Measurements from ENCODE around the gene DYRK2. TPM values are rescaled to one million over a fixed set of nuclear protein-coding genes. Genes with fewer than 3 reads are reported as not detected.
A peak's percentile ranks its signal among the peaks of the same experiment; 100 is the strongest.
"Not testable (repeated sequence)": the region's sequence is repeated elsewhere in the genome, so short reads cannot be mapped to it uniquely, and the experiment has no call there.

The DYRK2 gene
- total RNA-seq, 1 donor from 2014 or later: 40.3 TPM

DNA sequence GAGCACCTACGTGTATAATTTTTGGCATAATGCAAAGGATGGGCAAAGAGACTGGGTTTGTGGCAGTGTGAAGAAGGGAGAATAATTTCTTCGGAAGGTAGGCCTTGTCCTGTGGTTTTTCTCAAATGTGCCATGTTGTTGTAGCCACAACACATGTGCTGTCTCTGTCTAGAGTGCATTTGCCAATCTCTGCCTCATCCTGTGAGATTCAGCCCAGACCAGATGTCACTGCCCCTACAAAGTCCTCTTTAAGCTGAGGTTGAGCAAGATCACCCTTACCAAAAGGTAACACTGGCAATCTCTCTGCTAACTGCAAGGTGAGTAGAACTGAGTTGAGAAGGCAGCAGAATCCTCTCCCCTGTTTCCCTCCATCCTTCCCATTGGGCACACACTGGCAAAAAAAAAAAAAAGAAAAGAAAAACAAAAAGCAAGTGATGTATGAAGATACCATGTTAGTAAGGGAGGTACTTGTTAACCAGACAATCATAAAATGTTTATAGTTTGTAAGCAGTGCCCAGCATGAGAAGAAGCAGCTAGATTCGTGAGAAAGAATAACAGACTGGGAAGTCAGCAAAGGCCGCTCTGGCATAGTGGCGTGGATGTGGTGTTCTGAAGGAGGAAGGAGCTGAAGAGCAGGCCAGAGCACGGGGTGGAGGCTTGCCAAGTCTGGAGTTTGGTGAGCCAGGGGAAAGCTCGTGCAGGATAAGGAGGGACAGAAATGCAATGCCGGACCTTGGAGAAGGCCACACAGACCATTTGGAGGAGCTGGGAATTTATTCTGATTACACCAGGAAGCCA is 18.9 kb downstream of the DYRK2 start:
- CTCF ChIA-PET: no interaction called here
- POLR2A ChIA-PET: interaction anchor here (0.7 kb wide), 1 partner anchor 86 kb away, joined by 4 read pairs; no protein-coding TSS in a partner anchor
- H3K27ac Mint-ChIP-seq: no peak overlapping the region
- H3K4me3 Mint-ChIP-seq: no peak overlapping the region
- peaks cover 24% of the 10 kb centered on the region for H3K36me3 Mint-ChIP-seq (ENCODE audit: low read depth)
- peaks cover 6% of the 10 kb centered on the region for H3K9me3 Mint-ChIP-seq
- intact Hi-C loops (cut with micrococcal nuclease): no loop called here
- H3K27me3 Mint-ChIP-seq: no peaks in the 10 kb centered on the region
- H3K4me1 Mint-ChIP-seq: peaks cover 17% of the 10 kb centered on the region
- no peak for ATAC-seq (ENCODE audit: low read depth)
- DNase-seq: no peak
- no peak for TF ChIP-seq CTCF (IDR thresholded peaks at IDR 0.05)

- no peak overlapping the region for H3K4me3 Mint-ChIP-seq
- H3K4me1 Mint-ChIP-seq: peaks cover 8% of the 10 kb centered on the region
- H3K27me3 Mint-ChIP-seq: no peaks in the 10 kb centered on the region
- POLR2A ChIA-PET: no interaction called here
- CTCF ChIA-PET: no interaction called here
- DNase-seq: no peak
- intact Hi-C loops (cut with micrococcal nuclease): no loop called here
- ATAC-seq (ENCODE audit: low read depth): no peak
- H3K27ac Mint-ChIP-seq: peak overlapping the region; percentile 14
- peaks cover 32% of the 10 kb centered on the region for H3K36me3 Mint-ChIP-seq (ENCODE audit: low read depth)
- no peak for TF ChIP-seq CTCF (IDR thresholded peaks at IDR 0.05)
- peaks cover 19% of the 10 kb centered on the region for H3K9me3 Mint-ChIP-seq
These were observed 20.8 kb downstream of the DYRK2 start for GRCh38 chr12:67669217-67669933.

GRCh38 chr12:67669934-67670631 is 21.5 kb downstream of the DYRK2 start:
- ATAC-seq (ENCODE audit: low read depth) (no peak), DNase-seq (no peak)
- no peak for TF ChIP-seq CTCF (IDR thresholded peaks at IDR 0.05)
- intact Hi-C loops (cut with micrococcal nuclease): no loop called here
- peaks cover 5% of the 10 kb centered on the region for H3K4me1 Mint-ChIP-seq
- H3K9me3 Mint-ChIP-seq: peaks cover 21% of the 10 kb centered on the region
- peaks cover 36% of the 10 kb centered on the region for H3K36me3 Mint-ChIP-seq (ENCODE audit: low read depth)
- H3K4me3 Mint-ChIP-seq: no peak overlapping the region
- ChIA-PET POLR2A (no interaction called here), CTCF (no interaction called here)
- H3K27ac Mint-ChIP-seq: no peak overlapping the region
- H3K27me3 Mint-ChIP-seq: no peaks in the 10 kb centered on the region

DNA sequence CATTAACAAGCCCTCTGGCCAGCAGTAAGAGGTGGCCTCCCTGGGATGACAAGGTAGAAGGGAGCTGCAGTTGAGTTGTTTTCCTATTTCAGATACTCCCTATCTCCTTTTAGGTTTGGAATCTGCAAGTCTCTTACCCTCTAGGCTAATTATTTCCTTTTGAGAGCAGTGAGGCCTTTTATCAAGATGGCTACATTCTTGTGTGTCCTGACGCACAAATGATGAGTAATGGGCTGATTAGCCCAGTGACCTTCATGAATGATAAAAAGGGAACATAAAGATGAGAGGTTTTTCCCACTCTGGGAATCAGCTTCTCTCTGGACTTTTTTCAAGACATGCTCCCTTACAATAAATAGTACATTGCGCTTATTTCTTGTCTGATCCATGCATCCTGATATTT is 22.9 kb downstream of the DYRK2 start:
- H3K27me3 Mint-ChIP-seq: no peaks in the 10 kb centered on the region
- CTCF ChIA-PET: no interaction called here
- ATAC-seq (ENCODE audit: low read depth): no peak
- no peak for DNase-seq
- intact Hi-C loops (cut with micrococcal nuclease): no loop called here
- H3K4me3 Mint-ChIP-seq: no peak overlapping the region
- no peak for TF ChIP-seq CTCF (IDR thresholded peaks at IDR 0.05)
- H3K27ac Mint-ChIP-seq: no peak overlapping the region
- POLR2A ChIA-PET: no interaction called here
- H3K9me3 Mint-ChIP-seq: peaks cover 21% of the 10 kb centered on the region
- no peaks in the 10 kb centered on the region for H3K4me1 Mint-ChIP-seq
- peaks cover 36% of the 10 kb centered on the region for H3K36me3 Mint-ChIP-seq (ENCODE audit: low read depth)

DNA sequence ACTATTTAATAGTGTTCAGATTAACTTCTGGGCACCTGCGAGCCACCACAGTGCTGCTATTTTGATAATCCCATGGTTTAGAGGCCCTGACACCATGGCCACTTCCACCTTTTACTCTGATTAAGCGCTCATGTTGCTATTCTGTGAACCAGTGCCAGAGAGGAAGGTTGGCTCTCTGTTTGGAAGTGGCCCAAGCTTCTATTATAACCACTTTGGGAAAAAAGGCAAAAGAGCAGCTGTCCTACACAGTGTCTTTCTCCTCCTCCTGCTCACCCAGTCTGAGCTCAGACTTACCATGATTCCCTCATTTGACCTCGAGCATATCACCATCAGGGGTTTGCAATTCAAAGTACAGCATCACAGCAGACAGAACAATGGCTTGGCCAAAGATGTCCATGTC is 23.3 kb downstream of the DYRK2 start:
- DNase-seq (no peak), ATAC-seq (ENCODE audit: low read depth) (no peak)
- H3K9me3 Mint-ChIP-seq: peaks cover 21% of the 10 kb centered on the region
- ChIA-PET POLR2A (no interaction called here), CTCF (no interaction called here)
- no peaks in the 10 kb centered on the region for H3K4me1 Mint-ChIP-seq
- peaks cover 36% of the 10 kb centered on the region for H3K36me3 Mint-ChIP-seq (ENCODE audit: low read depth)
- intact Hi-C loops (cut with micrococcal nuclease): no loop called here
- no peaks in the 10 kb centered on the region for H3K27me3 Mint-ChIP-seq
- no peak for TF ChIP-seq CTCF (IDR thresholded peaks at IDR 0.05)
- no peak overlapping the region for H3K4me3 Mint-ChIP-seq
- H3K27ac Mint-ChIP-seq: no peak overlapping the region

GRCh38 chr12:67672507-67672906 is 24.0 kb downstream of the DYRK2 start:
- H3K27ac Mint-ChIP-seq; DNase-seq; H3K4me3 Mint-ChIP-seq; POLR2A ChIA-PET; CTCF ChIA-PET; intact Hi-C loops (cut with micrococcal nuclease); ATAC-seq (ENCODE audit: low read depth); H3K4me1 Mint-ChIP-seq; H3K27me3 Mint-ChIP-seq: not testable (repeated sequence)
- H3K36me3 Mint-ChIP-seq (ENCODE audit: low read depth): peaks cover 35% of the 10 kb centered on the region
- peaks cover 21% of the 10 kb centered on the region for H3K9me3 Mint-ChIP-seq

DNA sequence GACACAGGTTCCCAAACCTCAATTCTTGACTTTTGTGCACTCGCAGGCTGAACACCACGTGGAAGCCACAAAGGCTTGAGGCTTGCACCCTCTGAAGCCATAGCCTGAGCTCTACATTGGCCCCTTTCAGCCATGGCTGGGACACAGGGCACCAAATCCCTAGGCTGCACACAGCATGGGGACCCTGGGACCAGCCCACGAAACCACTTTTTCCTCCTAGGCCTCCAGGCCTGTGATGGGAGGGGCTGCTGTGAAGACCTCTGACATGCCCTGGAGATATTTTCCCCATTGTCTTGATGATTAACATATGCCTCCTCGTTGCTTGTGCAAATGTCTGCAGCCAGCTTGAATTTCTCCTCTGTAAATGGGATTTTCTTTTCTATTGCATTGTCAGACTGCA is 25.0 kb downstream of the DYRK2 start:
- intact Hi-C loops (cut with micrococcal nuclease); H3K27me3 Mint-ChIP-seq; H3K4me3 Mint-ChIP-seq; CTCF ChIA-PET; ATAC-seq (ENCODE audit: low read depth); H3K27ac Mint-ChIP-seq; POLR2A ChIA-PET; H3K4me1 Mint-ChIP-seq; DNase-seq: not testable (repeated sequence)
- Mint-ChIP-seq H3K36me3 (ENCODE audit: low read depth) (peaks cover 32% of the 10 kb centered on the region), H3K9me3 (peaks cover 21% of the 10 kb centered on the region)

Data from activated B cell treated with CpG ODN at 0.5 μM for 24 hours (primary cell).